ENCODE data around the gene ZNF385A. TPM values are rescaled to one million over a fixed set of nuclear protein-coding genes. Genes with fewer than 3 reads are reported as not detected.

The ZNF385A gene
- total RNA-seq, 4 donors from 2014 or later = 1.9 to 17.5 (median 5.7) TPM

GRCh38 chr12:54409267-54409666, 24.7 kb upstream of the ZNF385A start:
- 87% methylated on average over 8 of the region's 8 CpGs; no CpG with 5 or more reads in 1 of the 2 donors for WGBS, 2 donors (ENCODE audit: low coverage in 1 of 2)
- H3K27ac ChIP-seq = peak overlapping the region; percentile 7 to 55 (median 20)
- intact Hi-C loops (cut with DNase I; ENCODE audit: low total_unique reads) (no loop called here), in situ Hi-C loops (cut with MboI; ENCODE audit: low pct_ligation_motif_present in 1 of 4, low pct_unique_long_range_greater_than_20kb in 1 of 4, low sequenced_read_pairs in 3 of 4) (no loop called here)
- peaks cover 0 to 13% (median 2%) of the 10 kb centered on the region in 4 donors for H3K36me3 ChIP-seq
- no peaks in the 10 kb centered on the region for H3K27me3 ChIP-seq
- H3K4me1 ChIP-seq = peaks cover 19 to 40% (median 28%) of the 10 kb centered on the region in 4 donors
- H3K9me3 ChIP-seq = no peaks in the 10 kb centered on the region
- TF ChIP-seq, protein P1, sequence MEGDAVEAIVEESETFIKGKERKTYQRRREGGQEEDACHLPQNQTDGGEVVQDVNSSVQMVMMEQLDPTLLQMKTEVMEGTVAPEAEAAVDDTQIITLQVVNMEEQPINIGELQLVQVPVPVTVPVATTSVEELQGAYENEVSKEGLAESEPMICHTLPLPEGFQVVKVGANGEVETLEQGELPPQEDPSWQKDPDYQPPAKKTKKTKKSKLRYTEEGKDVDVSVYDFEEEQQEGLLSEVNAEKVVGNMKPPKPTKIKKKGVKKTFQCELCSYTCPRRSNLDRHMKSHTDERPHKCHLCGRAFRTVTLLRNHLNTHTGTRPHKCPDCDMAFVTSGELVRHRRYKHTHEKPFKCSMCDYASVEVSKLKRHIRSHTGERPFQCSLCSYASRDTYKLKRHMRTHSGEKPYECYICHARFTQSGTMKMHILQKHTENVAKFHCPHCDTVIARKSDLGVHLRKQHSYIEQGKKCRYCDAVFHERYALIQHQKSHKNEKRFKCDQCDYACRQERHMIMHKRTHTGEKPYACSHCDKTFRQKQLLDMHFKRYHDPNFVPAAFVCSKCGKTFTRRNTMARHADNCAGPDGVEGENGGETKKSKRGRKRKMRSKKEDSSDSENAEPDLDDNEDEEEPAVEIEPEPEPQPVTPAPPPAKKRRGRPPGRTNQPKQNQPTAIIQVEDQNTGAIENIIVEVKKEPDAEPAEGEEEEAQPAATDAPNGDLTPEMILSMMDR (IDR thresholded peaks at IDR 0.05) = no peak
- TF ChIP-seq POLR2AphosphoS5 (IDR thresholded peaks at IDR 0.05) (no peak), POLR2A (IDR thresholded peaks at IDR 0.05) (no peak), EP300 (IDR thresholded peaks at IDR 0.05; ENCODE audit: low read depth) (no peak)
- H3K4me3 ChIP-seq = no peak overlapping the region
- no peak for DNase-seq

DNA sequence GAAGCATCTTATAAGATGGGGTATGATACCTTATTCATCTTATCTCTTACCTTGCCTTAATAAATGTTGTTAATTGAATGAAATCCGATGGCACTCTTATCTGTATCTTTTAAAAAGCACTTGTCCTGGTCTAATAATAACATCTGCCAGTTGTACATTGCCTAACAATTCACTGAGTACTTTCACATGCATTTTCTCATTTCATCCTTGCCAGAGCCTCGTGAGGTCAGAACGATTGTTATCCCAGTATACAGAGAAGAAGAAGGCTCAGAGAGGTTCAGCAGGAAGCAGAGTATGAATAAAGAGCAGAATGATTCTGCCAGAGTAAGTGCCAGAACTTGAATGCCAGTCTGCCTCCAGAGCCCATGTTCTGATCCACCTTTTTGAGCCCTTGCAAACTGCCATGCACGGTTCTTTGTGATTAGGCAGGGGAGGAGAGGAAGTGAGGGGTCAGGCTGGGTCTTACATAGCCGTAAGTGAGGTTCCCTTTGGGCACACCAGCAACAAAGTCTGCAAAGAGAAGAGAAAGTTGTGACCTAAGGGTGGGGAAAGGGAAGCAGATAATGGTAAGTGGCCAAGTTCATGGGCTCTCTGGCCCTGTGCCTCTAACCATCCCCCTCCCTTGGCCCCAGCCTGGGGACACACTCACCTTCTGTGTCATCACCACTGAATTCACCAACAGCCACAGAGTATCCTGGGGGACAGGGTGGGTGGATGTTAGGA, 22.8 kb upstream of the ZNF385A start:
- Histone ChIP-seq H3K27me3 (no peaks in the 10 kb centered on the region), H3K27ac (peak overlapping the region; percentile 18 to 55 (median 42)), H3K4me3 (no peak overlapping the region), H3K9me3 (no peaks in the 10 kb centered on the region), H3K4me1 (peaks cover 8 to 21% (median 11%) of the 10 kb centered on the region in 4 donors), H3K36me3 (peaks cover 0 to 27% (median 9%) of the 10 kb centered on the region in 4 donors)
- DNase-seq = no peak
- intact Hi-C loops (cut with DNase I; ENCODE audit: low total_unique reads) = no loop called here
- WGBS, 2 donors (ENCODE audit: low coverage in 1 of 2) = 55 to 59% methylated on average over 4 to 5 of the region's 5 CpGs
- in situ Hi-C loops (cut with MboI; ENCODE audit: low pct_ligation_motif_present in 1 of 4, low pct_unique_long_range_greater_than_20kb in 1 of 4, low sequenced_read_pairs in 3 of 4) = no loop called here
- TF ChIP-seq POLR2AphosphoS5 (IDR thresholded peaks at IDR 0.05) (peak in 1 of 3 donors; percentile 37), EP300 (IDR thresholded peaks at IDR 0.05; ENCODE audit: low read depth) (no peak)

- no peak for DNase-seq
- in situ Hi-C loops (cut with MboI; ENCODE audit: low pct_ligation_motif_present in 1 of 4, low pct_unique_long_range_greater_than_20kb in 1 of 4, low sequenced_read_pairs in 3 of 4) = no loop called here
- Histone ChIP-seq H3K36me3 (peaks cover 0 to 41% (median 18%) of the 10 kb centered on the region in 4 donors), H3K27me3 (no peaks in the 10 kb centered on the region), H3K4me1 (peaks cover 0 to 5% (median 2%) of the 10 kb centered on the region in 4 donors), H3K4me3 (no peak overlapping the region), H3K27ac (peak overlapping the region in 3 of 4 donors; percentile 26 to 40 (median 38)), H3K9me3 (no peaks in the 10 kb centered on the region)
- 69 to 84% methylated on average over 2 to 7 of the region's 7 CpGs for WGBS, 2 donors (ENCODE audit: low coverage in 1 of 2)
- TF ChIP-seq EP300 (IDR thresholded peaks at IDR 0.05; ENCODE audit: low read depth) = no peak
- no peak for TF ChIP-seq POLR2A (IDR thresholded peaks at IDR 0.05)
- TF ChIP-seq, protein P1 (IDR thresholded peaks at IDR 0.05) = no peak
- no peak for TF ChIP-seq POLR2AphosphoS5 (IDR thresholded peaks at IDR 0.05)
- intact Hi-C loops (cut with DNase I; ENCODE audit: low total_unique reads) = no loop called here
These were observed 21.0 kb upstream of the ZNF385A start for GRCh38 chr12:54405573-54405972.

GRCh38 chr12:54405106-54405505, 20.6 kb upstream of the ZNF385A start:
- no peak for DNase-seq
- Histone ChIP-seq H3K36me3 (peaks cover 0 to 43% (median 18%) of the 10 kb centered on the region in 4 donors), H3K27me3 (no peaks in the 10 kb centered on the region), H3K4me3 (no peak overlapping the region), H3K9me3 (no peaks in the 10 kb centered on the region), H3K27ac (peak overlapping the region in 3 of 4 donors; percentile 26 to 40 (median 38)), H3K4me1 (peaks cover 0 to 3% (median under 1%) of the 10 kb centered on the region in 4 donors)
- in situ Hi-C loops (cut with MboI; ENCODE audit: low pct_ligation_motif_present in 1 of 4, low pct_unique_long_range_greater_than_20kb in 1 of 4, low sequenced_read_pairs in 3 of 4) (no loop called here), intact Hi-C loops (cut with DNase I; ENCODE audit: low total_unique reads) (no loop called here)
- 84% methylated on average over 10 of the region's 10 CpGs; no CpG with 5 or more reads in 1 of the 2 donors for WGBS, 2 donors (ENCODE audit: low coverage in 1 of 2)
- TF ChIP-seq, protein P1 (IDR thresholded peaks at IDR 0.05) = no peak
- TF ChIP-seq EP300 (IDR thresholded peaks at IDR 0.05; ENCODE audit: low read depth) (no peak), POLR2AphosphoS5 (IDR thresholded peaks at IDR 0.05) (no peak), POLR2A (IDR thresholded peaks at IDR 0.05) (no peak)
